H7 (cell line): ENCODE data around the gene LRATD1. TPM values are rescaled to one million over a fixed set of nuclear protein-coding genes. Genes with fewer than 3 reads are reported as not detected.

Experiments
- DNase-seq: peaks from one replicate; pipeline ENCODE4 v3.0.0; 2012
- H3K27me3 ChIP-seq: 2 replicates; pipeline ENCODE4 v1.6.0; 2011; ENCODE audit warnings: mild to moderate bottlenecking, low read length; ENCODE audit not compliant: control insufficient read depth, insufficient read depth
- H3K36me3 ChIP-seq: replicated peaks from 2 replicates; pipeline ENCODE4 v1.5.1; 2011; ENCODE audit warnings: low read length; ENCODE audit not compliant: control insufficient read depth, insufficient read depth
- H3K4me3 ChIP-seq: 2 replicates; pipeline ENCODE4 v1.5.1; 2011; ENCODE audit warnings: low read depth, mild to moderate bottlenecking, control low read depth, low read length, moderate library complexity; ENCODE audit not compliant: insufficient read depth
- total RNA-seq: library from RNA; depleted of rRNA; stranded (reverse); fragments of >200 nt; shearing (Covaris generic); gene quantifications from 2 replicates; pipeline ENCODE4 v1.2.3, GENCODE V29; 2014; rRNA removed

Gene LRATD1, protein sequence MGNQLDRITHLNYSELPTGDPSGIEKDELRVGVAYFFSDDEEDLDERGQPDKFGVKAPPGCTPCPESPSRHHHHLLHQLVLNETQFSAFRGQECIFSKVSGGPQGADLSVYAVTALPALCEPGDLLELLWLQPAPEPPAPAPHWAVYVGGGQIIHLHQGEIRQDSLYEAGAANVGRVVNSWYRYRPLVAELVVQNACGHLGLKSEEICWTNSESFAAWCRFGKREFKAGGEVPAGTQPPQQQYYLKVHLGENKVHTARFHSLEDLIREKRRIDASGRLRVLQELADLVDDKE
- 1.1 and 1.3 TPM in 2 replicates for total RNA-seq

DNA sequence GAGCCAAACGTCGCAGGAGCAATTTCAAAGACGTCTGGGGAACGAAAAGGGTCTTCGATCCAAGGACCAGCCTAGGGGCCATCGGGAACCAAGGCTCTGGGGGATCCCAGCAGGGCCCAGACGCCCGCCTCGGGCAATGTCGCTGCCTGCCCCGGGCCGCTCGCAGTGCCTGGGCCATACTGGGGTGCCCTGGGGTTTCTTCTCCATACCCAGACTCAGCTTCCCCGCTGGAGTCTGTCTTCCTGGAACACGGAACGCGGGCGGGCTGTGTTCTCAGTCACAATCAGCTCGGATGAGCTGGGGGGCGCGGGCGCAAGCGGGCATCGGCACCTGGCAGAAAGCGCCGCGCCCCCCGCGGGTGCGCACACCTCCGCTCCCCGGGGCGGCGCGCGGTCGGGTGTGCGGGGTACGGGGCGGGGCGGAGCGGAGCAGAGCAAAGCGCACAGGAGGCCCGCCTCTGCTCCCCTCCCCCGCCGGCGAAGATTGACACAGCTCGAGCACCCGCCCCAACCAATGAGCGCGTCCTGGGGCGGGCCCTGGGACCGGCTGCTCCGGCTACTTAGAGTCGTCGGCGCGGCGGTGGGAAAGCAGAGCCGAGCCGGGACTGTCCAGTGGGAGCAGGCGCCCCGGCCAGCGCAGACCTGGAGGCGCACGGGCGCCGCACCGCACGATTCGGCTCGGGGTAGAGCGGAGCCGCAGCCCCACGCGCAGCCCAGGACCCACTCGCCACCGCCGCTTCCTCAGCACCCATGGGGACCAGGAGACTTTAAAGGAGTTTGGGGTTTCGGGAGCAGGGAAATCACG lies at the start of gene LRATD1:
Gene LRATD1, plus strand, starts transcription at position 585 of the 804 bp plus-strand sequence. CDS start 1,263 bp downstream, outside the sequence.
- Histone ChIP-seq H3K27me3 (peaks cover 54% of the 10 kb centered on the region), H3K36me3 (no peaks in the 10 kb centered on the region), H3K4me3 (peak within 1 kb of the TSS; percentile 56)
- DNase-seq: peak; percentile 95

DNA sequence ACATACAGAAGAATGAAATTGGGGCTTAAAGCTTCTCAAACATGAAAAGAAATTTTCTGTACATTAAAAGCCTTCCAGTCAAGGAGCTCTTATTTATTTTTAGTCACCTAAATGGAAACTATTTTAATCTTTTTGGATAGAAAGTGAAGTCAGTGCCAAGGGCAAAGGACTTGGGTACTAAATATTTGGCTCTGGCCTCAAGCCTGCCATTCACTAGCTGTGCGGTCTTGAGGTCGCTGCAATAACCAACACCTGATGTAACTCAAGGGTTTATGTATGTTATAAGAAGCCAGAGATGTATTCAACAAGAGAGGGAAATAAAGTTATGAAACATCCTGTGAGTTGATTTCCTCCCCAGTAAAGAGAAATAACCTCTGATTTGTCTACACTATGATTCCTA lies 49.5 kb upstream of the LRATD1 start:
- DNase-seq: no peak
- no peaks in the 10 kb centered on the region for H3K27me3 ChIP-seq
- no peaks in the 10 kb centered on the region for H3K36me3 ChIP-seq
- no peak overlapping the region for H3K4me3 ChIP-seq

DNA sequence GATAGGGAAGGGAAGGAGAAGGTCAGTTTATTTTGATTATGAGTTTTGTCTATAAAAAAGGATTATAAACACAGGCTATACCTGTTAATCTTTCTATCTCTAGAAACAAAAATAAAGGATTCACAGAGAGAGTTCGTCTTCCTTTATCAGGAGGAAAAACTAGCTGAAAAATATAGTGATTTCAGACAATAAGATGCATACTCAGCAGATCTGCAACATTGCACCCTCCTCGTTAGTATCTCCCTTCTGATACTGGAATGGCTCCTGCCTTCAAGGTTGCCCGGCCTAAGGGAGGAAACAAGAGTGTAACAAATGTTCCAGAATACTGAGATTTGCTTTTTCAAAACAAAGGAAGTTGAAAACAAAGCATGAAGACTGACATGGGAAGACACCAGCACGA lies 48.7 kb upstream of the LRATD1 start:
- H3K36me3 ChIP-seq: no peaks in the 10 kb centered on the region
- H3K27me3 ChIP-seq: no peaks in the 10 kb centered on the region
- no peak for DNase-seq
- no peak overlapping the region for H3K4me3 ChIP-seq

DNA sequence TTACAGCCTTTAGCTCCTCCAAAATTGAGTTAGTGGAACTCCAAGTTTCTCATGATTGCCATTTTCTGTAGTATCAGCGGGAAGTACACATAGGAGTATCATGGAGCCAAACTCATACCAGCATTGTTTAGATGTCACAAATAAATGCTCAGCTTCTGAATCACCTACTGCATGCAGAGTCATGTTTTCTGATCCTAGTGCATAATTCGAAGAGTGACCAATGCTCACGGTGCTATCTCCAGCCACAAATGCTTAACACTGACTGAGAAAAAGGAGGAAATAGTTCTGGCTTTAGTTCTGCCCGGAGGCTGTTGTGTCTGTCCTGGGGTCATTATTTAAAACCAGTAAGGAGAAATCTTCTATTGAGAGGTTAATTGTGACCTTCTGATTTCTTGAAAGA lies 45.4 kb upstream of the LRATD1 start:
- no peak for DNase-seq
- no peaks in the 10 kb centered on the region for H3K27me3 ChIP-seq
- H3K36me3 ChIP-seq: no peaks in the 10 kb centered on the region
- H3K4me3 ChIP-seq: no peak overlapping the region

DNA sequence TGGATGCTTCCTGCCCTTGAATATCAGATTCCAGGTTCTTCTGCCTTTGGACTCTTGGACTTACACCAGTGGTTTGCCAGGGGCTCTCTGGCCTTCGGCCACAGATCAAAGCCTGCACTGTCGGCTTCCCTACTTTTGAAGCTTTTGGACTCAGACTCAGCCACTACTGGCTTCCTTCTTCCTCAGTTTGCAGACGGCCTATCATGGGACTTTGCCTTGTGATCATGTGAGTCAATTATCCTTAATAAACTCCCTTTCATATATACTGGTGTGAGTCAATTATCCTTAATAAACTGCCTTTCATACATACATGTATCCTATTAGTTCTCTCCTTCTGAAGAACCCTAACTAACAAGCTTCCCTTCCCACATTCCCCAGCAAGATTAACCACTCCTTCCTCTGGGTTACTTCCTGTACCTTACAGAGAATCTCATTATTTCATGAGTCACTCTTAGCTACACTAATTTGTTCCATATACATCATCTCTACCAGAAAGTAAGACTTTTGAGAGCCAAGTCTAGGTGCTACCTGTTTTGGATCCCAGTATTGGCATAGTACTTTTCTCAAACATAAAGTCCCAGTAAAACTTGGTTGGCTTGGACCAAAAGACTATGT lies 31.3 kb upstream of the LRATD1 start:
- DNase-seq: no peak
- Histone ChIP-seq H3K27me3 (no peaks in the 10 kb centered on the region), H3K36me3 (no peaks in the 10 kb centered on the region), H3K4me3 (no peak overlapping the region)

DNA sequence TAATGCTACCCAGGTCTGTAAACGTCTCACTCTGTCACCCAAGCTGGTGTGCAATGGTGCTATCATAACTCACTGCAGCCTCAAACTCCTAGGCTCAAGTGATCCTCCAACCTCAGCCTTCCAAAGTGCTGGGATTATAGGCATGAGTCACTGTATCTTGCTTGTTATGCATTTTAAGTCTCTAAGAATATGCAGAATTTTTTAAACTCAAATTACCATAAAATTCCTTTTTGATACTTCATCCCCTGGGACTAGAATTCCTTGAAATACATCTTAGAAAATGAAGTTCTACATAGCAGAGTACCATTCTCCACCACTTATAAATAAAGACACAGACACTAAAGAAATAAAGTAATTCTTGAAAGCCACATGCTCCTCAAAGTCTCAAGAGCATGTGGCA lies 30.2 kb upstream of the LRATD1 start:
- Histone ChIP-seq H3K4me3 (no peak overlapping the region), H3K36me3 (no peaks in the 10 kb centered on the region), H3K27me3 (no peaks in the 10 kb centered on the region)
- no peak for DNase-seq

DNA sequence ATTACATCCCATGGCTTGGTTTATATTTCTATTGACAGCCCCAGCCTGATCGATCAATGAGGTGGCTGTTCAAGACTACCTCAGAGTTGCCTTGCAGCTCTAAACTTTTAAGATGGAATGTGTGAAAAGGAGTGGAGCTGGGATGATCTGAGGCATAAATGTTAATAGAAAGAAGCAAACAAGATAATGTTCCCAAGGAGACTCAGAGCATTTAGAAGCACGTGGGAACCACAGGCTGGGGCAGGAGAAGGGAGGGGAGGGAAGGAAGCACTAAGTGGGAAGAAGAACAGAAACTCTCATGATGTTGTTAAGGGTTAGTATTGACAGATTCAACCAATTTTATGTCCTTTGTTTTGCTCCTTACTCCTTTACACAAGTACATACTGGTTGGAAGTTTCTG lies 28.8 kb upstream of the LRATD1 start:
- Histone ChIP-seq H3K27me3 (no peaks in the 10 kb centered on the region), H3K4me3 (no peak overlapping the region), H3K36me3 (no peaks in the 10 kb centered on the region)
- no peak for DNase-seq

DNA sequence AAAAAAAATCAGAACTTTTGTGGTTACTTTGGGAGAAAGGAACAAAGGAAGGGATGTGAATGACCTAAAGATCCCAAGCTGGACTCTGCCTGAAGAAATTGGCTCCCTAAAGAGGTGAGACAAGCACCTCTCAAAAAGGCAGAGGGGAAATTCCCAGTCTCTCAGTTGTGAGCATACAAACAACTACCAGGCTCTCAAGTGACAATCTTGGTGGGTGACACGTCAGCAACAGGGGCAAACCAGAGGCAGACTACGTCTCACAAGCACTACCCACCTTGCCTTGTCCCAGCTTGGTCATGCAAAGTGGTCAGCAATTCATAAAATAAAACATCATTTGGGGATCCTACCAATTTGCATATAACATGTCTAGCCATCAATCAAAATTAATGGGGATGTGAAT lies 24.3 kb upstream of the LRATD1 start:
- no peak overlapping the region for H3K4me3 ChIP-seq
- no peak for DNase-seq
- no peaks in the 10 kb centered on the region for H3K27me3 ChIP-seq
- H3K36me3 ChIP-seq: no peaks in the 10 kb centered on the region

DNA sequence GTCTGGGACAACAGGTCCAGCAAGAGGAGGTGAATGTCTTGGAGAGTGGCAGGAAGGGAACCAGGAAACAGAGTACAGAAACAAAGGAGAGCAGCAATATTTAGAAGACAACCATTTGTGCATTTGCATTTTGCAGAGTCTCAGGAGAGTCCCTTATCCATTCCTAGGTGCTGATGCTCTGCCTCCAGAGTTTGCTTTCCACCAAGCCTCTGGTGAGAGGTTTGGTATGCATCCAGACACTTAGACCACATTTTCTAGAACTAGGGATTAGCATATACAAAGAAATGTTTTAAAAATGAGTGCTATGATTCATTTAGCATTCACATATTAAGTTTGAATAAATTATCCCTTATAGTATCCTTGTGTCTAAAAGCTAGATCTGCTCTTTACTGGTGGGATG lies 18.5 kb upstream of the LRATD1 start:
- no peak for DNase-seq
- H3K36me3 ChIP-seq: no peaks in the 10 kb centered on the region
- H3K4me3 ChIP-seq: no peak overlapping the region
- no peaks in the 10 kb centered on the region for H3K27me3 ChIP-seq

DNA sequence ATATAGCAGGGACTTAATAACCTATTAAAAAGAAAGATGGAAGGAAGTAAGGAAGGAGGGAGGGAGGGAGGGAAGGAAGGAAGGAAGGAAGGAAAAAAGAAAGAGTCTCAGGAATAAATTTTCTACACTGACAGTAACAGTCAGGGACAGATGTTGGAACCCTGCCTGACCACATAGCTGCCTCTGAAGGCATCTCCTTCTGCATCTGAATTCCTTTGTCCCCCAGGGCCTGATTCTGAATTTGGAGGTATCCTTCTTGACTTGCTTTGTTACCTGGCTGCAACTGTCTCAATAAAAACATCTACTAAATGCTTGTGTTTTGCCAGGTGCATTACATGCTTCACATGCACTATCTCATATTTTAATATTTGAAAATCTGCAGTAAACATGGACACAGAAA lies 17.4 kb upstream of the LRATD1 start:
- DNase-seq: no peak
- no peaks in the 10 kb centered on the region for H3K36me3 ChIP-seq
- H3K27me3 ChIP-seq: no peaks in the 10 kb centered on the region
- no peak overlapping the region for H3K4me3 ChIP-seq

DNA sequence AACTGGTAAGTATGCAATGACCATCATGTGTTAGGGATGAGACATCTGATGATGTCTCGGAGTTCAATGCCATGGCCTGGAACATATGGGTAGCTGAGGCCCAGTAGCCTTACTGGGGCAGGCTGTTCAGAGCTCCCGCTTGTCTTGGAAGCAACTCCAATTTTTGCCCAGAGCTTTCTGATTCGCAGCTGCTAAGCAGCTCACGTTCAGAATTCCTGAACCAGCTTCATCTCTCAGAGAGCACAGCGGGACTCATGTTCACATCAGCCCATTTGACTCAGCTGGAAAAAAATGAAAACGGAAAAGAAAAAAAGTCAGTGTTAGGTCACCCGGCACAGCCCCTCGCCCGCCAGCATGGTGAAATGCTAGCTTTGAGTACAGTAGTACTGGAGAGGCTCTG lies 16.8 kb upstream of the LRATD1 start:
- no peaks in the 10 kb centered on the region for H3K36me3 ChIP-seq
- DNase-seq: no peak

DNA sequence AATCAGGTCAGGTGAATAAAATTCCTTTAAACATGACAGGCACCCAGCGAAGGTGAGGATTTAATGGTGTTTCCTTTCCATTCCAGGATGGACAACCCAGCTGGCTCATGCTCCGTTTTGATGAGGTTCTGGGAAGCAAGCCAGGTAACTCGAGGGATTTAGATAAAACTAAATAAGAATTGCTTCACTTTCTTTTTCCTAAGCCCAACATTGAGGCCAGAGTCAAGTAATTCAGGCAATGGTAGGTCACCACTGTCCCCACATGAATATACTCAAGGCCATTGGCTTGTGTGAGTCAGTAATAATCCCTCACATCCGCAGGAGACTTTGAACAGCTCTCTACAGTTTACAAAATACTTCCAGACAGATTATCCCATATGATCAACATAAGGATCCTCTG lies 16.2 kb upstream of the LRATD1 start:
- no peak overlapping the region for H3K4me3 ChIP-seq

More for the DNA sequence above, 16.8 kb upstream of the LRATD1 start:
- Histone ChIP-seq H3K27me3 (no peaks in the 10 kb centered on the region), H3K4me3 (no peak overlapping the region)

DNA sequence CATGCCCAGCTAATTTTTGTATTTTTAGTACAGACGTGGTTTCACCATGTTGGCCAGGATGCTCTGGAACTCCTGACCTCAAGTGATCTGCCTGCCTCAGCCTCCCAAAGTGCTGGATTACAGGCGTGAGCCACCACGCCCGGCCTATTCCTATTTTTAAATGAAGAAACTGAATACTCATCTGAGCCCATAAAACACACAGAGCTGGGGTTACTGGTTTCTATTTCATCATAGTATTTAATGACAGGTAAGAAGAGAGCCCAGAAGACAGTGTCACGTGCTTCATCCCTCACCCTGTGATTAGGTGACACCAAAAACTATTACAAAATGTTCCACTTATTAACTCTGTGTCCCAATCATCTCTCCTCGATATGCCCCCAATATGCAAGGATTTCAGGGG lies 15.6 kb upstream of the LRATD1 start:
- Histone ChIP-seq H3K4me3 (no peak overlapping the region), H3K27me3 (no peaks in the 10 kb centered on the region), H3K36me3 (no peaks in the 10 kb centered on the region)
- DNase-seq: no peak

More for the DNA sequence above, 16.2 kb upstream of the LRATD1 start:
- Histone ChIP-seq H3K36me3 (no peaks in the 10 kb centered on the region), H3K27me3 (no peaks in the 10 kb centered on the region)
- DNase-seq: no peak

DNA sequence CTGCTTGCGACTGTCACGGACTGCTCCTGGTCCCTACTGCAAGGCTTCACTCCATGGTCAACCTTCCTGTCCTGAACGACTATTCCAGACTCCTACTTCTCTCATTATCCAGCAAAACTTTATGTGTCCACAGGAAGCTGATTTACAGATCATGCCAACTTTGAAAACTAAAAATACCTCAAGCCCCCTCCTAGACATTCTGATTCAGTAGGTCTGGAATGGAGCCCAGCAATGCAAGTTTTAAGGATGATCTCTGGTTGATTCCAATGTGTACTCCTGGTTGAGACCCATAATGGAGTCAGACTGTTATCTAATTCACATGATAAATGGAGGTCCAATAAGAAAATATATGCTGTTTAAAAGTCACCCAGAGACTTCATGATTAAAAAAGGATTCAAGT lies 13.1 kb upstream of the LRATD1 start:
- Histone ChIP-seq H3K36me3 (no peaks in the 10 kb centered on the region), H3K27me3 (no peaks in the 10 kb centered on the region), H3K4me3 (no peak overlapping the region)
- DNase-seq: no peak

DNA sequence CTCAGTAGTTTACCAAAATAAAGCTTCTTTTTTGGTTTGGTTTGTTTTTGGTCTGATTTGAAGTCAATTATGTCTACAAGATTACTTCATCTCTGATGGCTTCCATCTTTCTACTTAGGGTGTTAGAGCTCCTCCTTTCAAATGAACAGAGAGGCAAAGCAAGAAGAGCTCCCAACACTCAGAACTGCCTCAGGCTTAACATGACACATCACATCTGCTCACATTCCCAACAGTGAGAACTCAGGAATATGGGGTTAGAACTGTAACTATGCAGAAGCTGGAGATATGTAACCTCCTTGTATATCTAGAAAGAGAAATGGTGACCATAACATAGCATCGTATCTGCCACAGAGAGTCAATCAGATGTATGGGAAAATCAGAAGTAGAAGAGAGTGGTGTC lies 11.4 kb upstream of the LRATD1 start:
- no peaks in the 10 kb centered on the region for H3K36me3 ChIP-seq
- no peaks in the 10 kb centered on the region for H3K27me3 ChIP-seq
- no peak for DNase-seq
- H3K4me3 ChIP-seq: no peak overlapping the region
